Left lung (tissue), 10 donors: ENCODE measurements around the gene MACROD2. TPM values are rescaled to one million over a fixed set of nuclear protein-coding genes. Genes with fewer than 3 reads are reported as not detected.
"Not testable (repeated sequence)": the region's sequence is repeated elsewhere in the genome, so short reads cannot be mapped to it uniquely, and the experiment has no call there.

Experiments used
- ATAC-seq: fragments of 200-7000 bp; cut with Tn5 transposase; one replicate; pipeline ENCODE4 v1.9.1; 2020; ENCODE audit warnings: moderate library complexity
- DNase-seq, 4 donors: peaks; one replicate each; pipeline ENCODE4 v3.0.0-alpha.2; 2013 to 2020
- H3K27ac ChIP-seq, 2 donors: fragments of 200-600 bp; sonication (generic) in 1 of 2; one replicate each; pipeline versions ENCODE4 v1.5.0 to v1.8.0; 2020 to 2021
- H3K27me3 ChIP-seq, 2 donors: fragments of 200-600 bp; sonication (generic) in 1 of 2; one replicate each; pipeline versions ENCODE4 v1.5.0 to v1.8.0; 2020 to 2021
- H3K36me3 ChIP-seq, 2 donors: fragments of 200-600 bp; sonication (generic) in 1 of 2; one replicate each; pipeline versions ENCODE4 v1.5.0 to v1.8.0; 2020 to 2021
- H3K4me1 ChIP-seq, 2 donors: fragments of 200-600 bp; one replicate each; pipeline ENCODE4 v1.8.0; 2021
- H3K4me3 ChIP-seq, 2 donors: fragments of 200-600 bp; sonication (generic) in 1 of 2; one replicate each; pipeline versions ENCODE4 v1.5.0 to v1.8.0; 2020 to 2021; ENCODE audit warnings: mild to moderate bottlenecking in 1 of 2
- H3K9me3 ChIP-seq, 2 donors: fragments of 200-600 bp; sonication (generic) in 1 of 2; one replicate each; pipeline versions ENCODE4 v1.5.0 to v1.8.0; 2020 to 2021
- CTCF ChIP-seq, 2 donors: fragments of 200-600 bp; sonication (generic) in 1 of 2; IDR thresholded peaks; one replicate each; pipeline versions ENCODE4 v1.5.0 to v1.8.0; 2021; ENCODE audit warnings: antibody characterized with exemption in 2 of 2
- intact Hi-C, 2 donors: fragments of 100-400 bp; cut with DNase I; formaldehyde crosslinking; loops; one replicate each; pipeline versions ENCODE4 v1.11.2 to v1.14.2; 2022
- polyA plus RNA-seq, 6 donors: library from polyadenylated mRNA; unstranded; fragments of 120-200 nt; gene quantifications; one replicate each; pipeline ENCODE4 v1.2.1, GENCODE V29; 2013; ENCODE audit not compliant: insufficient read length in 6 of 6
- total RNA-seq, 2 donors: library from RNA; stranded (reverse); fragmentation: NEBNext Ultra II Directional; extraction: Animal tissue kit (Norgen Biotek cat#: 25700); gene quantifications; one replicate each; pipeline ENCODE4 v1.2.1, GENCODE V29; 2021
- donor health status: DM: no; HTN: yes; CAD: no.
- donor health status: DM: no; HTN: no; CAD: no.

MACROD2 gene
- total and polyA plus RNA-seq, 8 donors = 6.1 to 23.6 (median 8.9) TPM

GRCh38 chr20:15364781-15365180 lies 1369.5 kb downstream of the MACROD2 start:
- Histone ChIP-seq H3K9me3 (no peaks in the 10 kb centered on the region), H3K27me3 (no peaks in the 10 kb centered on the region), H3K36me3 (no peaks in the 10 kb centered on the region), H3K4me3 (no peak overlapping the region), H3K27ac (no peak overlapping the region), H3K4me1 (no peaks in the 10 kb centered on the region)
- ATAC-seq (no peak), DNase-seq (no peak)
- no peak for TF ChIP-seq CTCF (IDR thresholded peaks at IDR 0.05)
- intact Hi-C loops = no loop called here

- TF ChIP-seq CTCF (IDR thresholded peaks at IDR 0.05) = no peak
- no peaks in the 10 kb centered on the region for H3K4me1 ChIP-seq
- no peaks in the 10 kb centered on the region for H3K9me3 ChIP-seq
- no peak for ATAC-seq
- no peaks in the 10 kb centered on the region for H3K36me3 ChIP-seq
- H3K4me3 ChIP-seq = no peak overlapping the region
- intact Hi-C loops = no loop called here
- H3K27ac ChIP-seq = no peak overlapping the region
- no peaks in the 10 kb centered on the region for H3K27me3 ChIP-seq
- no peak for DNase-seq
Observed at GRCh38 chr20:15370370-15370769, 1375.1 kb downstream of the MACROD2 start.

GRCh38 chr20:15374682-15375081 lies 1379.4 kb downstream of the MACROD2 start:
- Histone ChIP-seq H3K27ac (no peak overlapping the region), H3K9me3 (no peaks in the 10 kb centered on the region), H3K27me3 (no peaks in the 10 kb centered on the region), H3K4me3 (no peak overlapping the region), H3K4me1 (no peaks in the 10 kb centered on the region), H3K36me3 (no peaks in the 10 kb centered on the region)
- TF ChIP-seq CTCF (IDR thresholded peaks at IDR 0.05) = no peak
- DNase-seq (no peak), ATAC-seq (no peak)
- intact Hi-C loops = no loop called here

- Histone ChIP-seq H3K27me3 (no peaks in the 10 kb centered on the region), H3K36me3 (no peaks in the 10 kb centered on the region), H3K9me3 (no peaks in the 10 kb centered on the region), H3K4me1 (no peaks in the 10 kb centered on the region), H3K4me3 (no peak overlapping the region), H3K27ac (no peak overlapping the region)
- ATAC-seq = no peak
- TF ChIP-seq CTCF (IDR thresholded peaks at IDR 0.05) = no peak
- no peak for DNase-seq
- intact Hi-C loops = no loop called here
Observed at GRCh38 chr20:15375836-15376235, 1380.5 kb downstream of the MACROD2 start.

GRCh38 chr20:15377603-15378002 lies 1382.3 kb downstream of the MACROD2 start:
- H3K27ac ChIP-seq, H3K4me3 ChIP-seq, H3K9me3 ChIP-seq, intact Hi-C loops, ATAC-seq, DNase-seq, H3K4me1 ChIP-seq, H3K36me3 ChIP-seq, H3K27me3 ChIP-seq: not testable (repeated sequence)

GRCh38 chr20:15378151-15378550 lies 1382.8 kb downstream of the MACROD2 start:
- no peak for TF ChIP-seq CTCF (IDR thresholded peaks at IDR 0.05)
- no peak overlapping the region for H3K4me3 ChIP-seq
- H3K27ac ChIP-seq = no peak overlapping the region
- no peaks in the 10 kb centered on the region for H3K9me3 ChIP-seq
- H3K4me1 ChIP-seq = no peaks in the 10 kb centered on the region
- DNase-seq (no peak), ATAC-seq (no peak)
- intact Hi-C loops = no loop called here
- no peaks in the 10 kb centered on the region for H3K36me3 ChIP-seq
- no peaks in the 10 kb centered on the region for H3K27me3 ChIP-seq
